ENCODE results near the gene HPCAL1. TPM values are rescaled to one million over a fixed set of nuclear protein-coding genes. Genes with fewer than 3 reads are reported as not detected.

The HPCAL1 gene
- total and polyA plus RNA-seq, 2 experiments from 2014 or later: 58.9 to 65.4 TPM

- in situ Hi-C loops (cut with MboI): no loop called here
These were observed 103.9 kb downstream of the HPCAL1 start for GRCh38 chr2:10406491-10407188.

GRCh38 chr2:10407432-10407831 lies 104.7 kb downstream of the HPCAL1 start:
- Histone ChIP-seq H3K9me2 (ENCODE audit: insufficient read depth) (no peaks in the 10 kb centered on the region), H3K27ac (peak overlapping the region; percentile 60), H3K4me3 (no peak overlapping the region), H3K9me3 (ENCODE audit: low read depth) (no peaks in the 10 kb centered on the region), H3F3A (ENCODE audit: insufficient read depth) (peaks cover 54% of the 10 kb centered on the region), H3K4me2 (ENCODE audit: unreplicated experiment) (peak overlapping the region; percentile 82), H2AFZ (no peak overlapping the region), H4K20me1 (ENCODE audit: insufficient read depth) (no peaks in the 10 kb centered on the region), H3K4me1 (ENCODE audit: insufficient read depth) (peaks cover 55% of the 10 kb centered on the region), H3K36me3 (ENCODE audit: low read depth) (no peaks in the 10 kb centered on the region), H3K79me2 (ENCODE audit: insufficient read depth) (no peaks in the 10 kb centered on the region), H3K9ac (no peak overlapping the region), H3K27me3 (replicated peaks; ENCODE audit: insufficient read depth) (no peaks in the 10 kb centered on the region)
- TF ChIP-seq EZH2phosphoT487 (IDR thresholded peaks at IDR 0.05; ENCODE audit: insufficient read depth, low read depth) (no peak), EZH2 (IDR thresholded peaks at IDR 0.05; ENCODE audit: insufficient read depth, poor library complexity, severe bottlenecking) (no peak)
- no peak for DNase-seq
- 74 to 79% methylated on average over 4 of the region's 4 CpGs for WGBS, 2 experiments (ENCODE audit: low coverage in 1 of 2, low lambda C conversion rate in 2 of 2, missing lambda C conversion rate in 2 of 2)
- in situ Hi-C loops (cut with MboI): no loop called here

More at GRCh38 chr2:10406491-10407188, 103.9 kb downstream of the HPCAL1 start:
- H3K79me2 ChIP-seq (ENCODE audit: insufficient read depth): no peaks in the 10 kb centered on the region
- H3K9me3 ChIP-seq (ENCODE audit: low read depth): no peaks in the 10 kb centered on the region
- H3K9ac ChIP-seq: peak overlapping the region; percentile 72; the same call in 1 of the 2 replicates
- H3K27ac ChIP-seq: peak overlapping the region; percentile 88
- WGBS, 2 experiments (ENCODE audit: low coverage in 1 of 2, low lambda C conversion rate in 2 of 2, missing lambda C conversion rate in 2 of 2): 79 to 83% methylated on average over 18 of the region's 18 CpGs
- TF ChIP-seq EZH2 (IDR thresholded peaks at IDR 0.05; ENCODE audit: insufficient read depth, poor library complexity, severe bottlenecking) (no peak), EZH2phosphoT487 (IDR thresholded peaks at IDR 0.05; ENCODE audit: insufficient read depth, low read depth) (no peak)
- no peak for DNase-seq
- no peaks in the 10 kb centered on the region for H3K27me3 ChIP-seq (replicated peaks; ENCODE audit: insufficient read depth)
- H3K9me2 ChIP-seq (ENCODE audit: insufficient read depth): no peaks in the 10 kb centered on the region
- H3K4me2 ChIP-seq (ENCODE audit: unreplicated experiment): no peak overlapping the region
- H4K20me1 ChIP-seq (ENCODE audit: insufficient read depth): no peaks in the 10 kb centered on the region
- no peaks in the 10 kb centered on the region for H3K36me3 ChIP-seq (ENCODE audit: low read depth)
- peaks cover 62% of the 10 kb centered on the region for H3K4me1 ChIP-seq (ENCODE audit: insufficient read depth)
- H2AFZ ChIP-seq: no peak overlapping the region
- no peak overlapping the region for H3K4me3 ChIP-seq
- peaks cover 54% of the 10 kb centered on the region for H3F3A ChIP-seq (ENCODE audit: insufficient read depth)

- H3K27ac ChIP-seq: peak overlapping the region; percentile 60
- no peaks in the 10 kb centered on the region for H3K27me3 ChIP-seq (replicated peaks; ENCODE audit: insufficient read depth)
- peak; percentile 95 for DNase-seq
- H4K20me1 ChIP-seq (ENCODE audit: insufficient read depth): no peaks in the 10 kb centered on the region
- TF ChIP-seq EZH2 (IDR thresholded peaks at IDR 0.05; ENCODE audit: insufficient read depth, poor library complexity, severe bottlenecking) (no peak), EZH2phosphoT487 (IDR thresholded peaks at IDR 0.05; ENCODE audit: insufficient read depth, low read depth) (no peak)
- no peaks in the 10 kb centered on the region for H3K79me2 ChIP-seq (ENCODE audit: insufficient read depth)
- H3K4me1 ChIP-seq (ENCODE audit: insufficient read depth): peaks cover 49% of the 10 kb centered on the region
- peak overlapping the region; percentile 30; the same call in 1 of the 2 replicates for H3K4me3 ChIP-seq
- H3K9me2 ChIP-seq (ENCODE audit: insufficient read depth): no peaks in the 10 kb centered on the region
- H3K9me3 ChIP-seq (ENCODE audit: low read depth): no peaks in the 10 kb centered on the region
- H3K9ac ChIP-seq: 0 out of 2 replicates have a peak overlapping the region, but pooled peaks have one; percentile 23
- 44 to 46% methylated on average over 11 of the region's 11 CpGs for WGBS, 2 experiments (ENCODE audit: low coverage in 1 of 2, low lambda C conversion rate in 2 of 2, missing lambda C conversion rate in 2 of 2)
- in situ Hi-C loops (cut with MboI): no loop called here
- no peaks in the 10 kb centered on the region for H3K36me3 ChIP-seq (ENCODE audit: low read depth)
- no peak overlapping the region for H2AFZ ChIP-seq
- H3K4me2 ChIP-seq (ENCODE audit: unreplicated experiment): peak overlapping the region; percentile 82
- H3F3A ChIP-seq (ENCODE audit: insufficient read depth): peaks cover 49% of the 10 kb centered on the region
These were observed 105.3 kb downstream of the HPCAL1 start for GRCh38 chr2:10407841-10408648.
